CD4-positive, alpha-beta T cell treated with Interleukin-2 at 100 ng/mL for 4 hours (primary cell): ENCODE results near the gene TNFSF15.

Source experiments
- DNase-seq: peaks from one replicate; pipeline ENCODE4 v3.0.0-alpha.2; 2020; ENCODE audit warnings: low spot score

TNFSF15 gene

DNA sequence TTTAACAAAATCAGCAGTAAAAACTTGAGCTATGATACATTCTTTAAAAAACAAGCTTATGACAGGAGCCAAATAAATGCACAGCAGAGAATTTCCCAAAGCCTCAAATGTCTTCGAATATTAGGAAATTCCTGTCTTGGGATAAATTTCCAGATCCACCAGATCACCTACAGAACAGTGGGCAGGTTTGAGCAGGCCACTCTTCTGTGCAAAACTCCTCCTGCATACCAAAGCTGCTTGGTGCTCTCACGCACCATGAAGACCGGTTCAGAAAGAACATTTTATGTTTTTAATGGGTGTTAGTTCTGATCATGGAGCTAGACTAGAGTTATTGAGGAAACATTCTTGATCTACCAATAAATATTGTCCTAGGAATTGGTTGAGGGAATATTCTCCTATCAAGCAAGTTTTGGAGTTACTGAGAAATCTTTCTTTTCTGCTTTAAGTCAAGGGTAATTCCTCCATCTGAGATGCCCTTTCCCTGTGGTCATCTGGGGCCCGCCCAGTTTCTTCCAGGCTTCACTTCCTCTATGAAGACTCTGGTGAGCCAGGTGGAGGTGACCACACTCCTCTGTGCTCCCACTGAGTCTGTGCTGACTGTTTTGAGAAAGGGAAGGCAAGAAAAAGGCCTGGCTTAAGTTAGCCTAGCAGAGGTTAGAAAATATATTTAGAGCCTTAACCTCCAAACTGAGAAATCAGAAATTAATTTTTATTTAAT, 17.9 kb downstream of the TNFSF15 start:
- no peak for DNase-seq

DNA sequence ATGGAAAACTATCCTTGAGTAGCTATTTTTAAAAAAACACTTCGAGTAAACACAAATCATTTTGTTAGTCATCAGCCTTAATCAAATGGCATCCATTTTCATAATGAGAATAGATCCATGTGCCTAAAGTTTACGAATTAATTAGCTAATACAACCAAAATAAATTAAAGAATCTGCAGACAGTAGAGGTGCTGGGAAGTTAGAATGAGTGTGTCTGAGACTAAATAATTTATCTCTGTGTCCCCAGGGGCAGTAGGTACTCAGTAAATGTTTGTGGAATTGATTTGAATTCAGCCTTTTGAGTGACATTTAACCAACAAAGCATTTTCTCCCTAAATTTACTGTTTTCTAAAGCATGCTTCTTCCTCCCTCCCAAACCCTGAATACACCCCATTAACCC, 18.6 kb downstream of the TNFSF15 start:
- no peak for DNase-seq

DNA sequence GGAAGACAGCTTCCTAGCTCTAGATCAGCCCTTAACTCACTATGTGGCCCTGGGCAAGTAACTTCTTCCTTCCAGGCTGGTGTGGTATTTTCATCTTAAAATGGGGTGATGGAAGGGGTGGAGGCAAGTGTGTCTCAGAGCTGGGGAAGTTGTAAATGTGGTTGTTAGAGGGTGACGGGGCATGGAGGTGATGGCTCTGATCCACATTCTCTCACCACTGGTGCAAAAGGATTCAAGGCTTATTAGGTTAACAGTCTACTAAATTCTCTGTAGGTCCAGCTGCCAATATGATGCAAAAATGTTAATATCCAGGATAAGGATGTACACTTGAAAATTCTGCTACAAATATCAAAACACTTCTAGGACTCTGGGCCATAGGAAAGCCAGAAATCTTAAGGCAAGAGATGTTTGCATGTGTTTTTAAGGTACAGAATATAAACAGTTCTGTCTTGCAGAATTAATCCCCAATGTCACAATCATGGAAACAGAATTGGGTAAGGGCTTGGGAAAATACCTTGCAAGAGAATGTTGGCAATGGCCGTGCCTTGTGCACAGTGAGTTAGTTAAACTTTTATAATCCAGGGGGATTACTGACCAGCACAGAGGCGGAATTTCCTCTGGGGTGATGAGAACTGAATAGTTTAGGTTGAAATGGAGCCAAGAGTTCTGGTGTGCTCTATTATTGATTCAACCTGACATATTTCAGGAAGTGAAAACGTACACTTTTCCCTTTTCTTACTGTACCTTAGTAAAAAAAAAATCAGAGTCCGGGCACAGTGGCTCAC, 19.8 kb downstream of the TNFSF15 start:
- DNase-seq = no peak

DNA sequence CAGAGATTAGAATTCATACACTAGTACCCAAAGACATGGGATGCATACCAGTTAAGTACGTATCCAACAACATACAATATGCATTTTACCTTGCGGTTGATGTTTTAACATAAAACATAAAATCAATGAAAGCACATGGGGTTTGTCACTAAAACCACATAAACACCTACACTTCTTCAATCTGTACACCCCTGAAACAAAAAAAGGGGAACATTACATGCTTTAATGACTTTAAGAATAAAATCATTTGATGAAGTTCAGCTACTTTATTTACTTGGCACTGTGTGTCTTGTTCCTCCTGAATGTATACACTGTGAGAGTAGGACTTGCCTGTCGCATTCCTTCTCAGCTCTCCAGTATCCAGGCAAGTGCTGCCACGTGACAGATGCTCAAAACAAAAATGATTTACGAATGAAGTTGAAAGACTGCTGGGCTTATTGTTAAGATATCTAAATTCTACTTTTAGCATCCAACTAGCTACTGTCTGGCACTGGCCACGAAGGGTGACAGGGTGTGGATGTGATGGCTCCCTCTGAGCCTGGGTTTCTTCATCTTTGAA, 21.0 kb downstream of the TNFSF15 start:
- no peak for DNase-seq

DNA sequence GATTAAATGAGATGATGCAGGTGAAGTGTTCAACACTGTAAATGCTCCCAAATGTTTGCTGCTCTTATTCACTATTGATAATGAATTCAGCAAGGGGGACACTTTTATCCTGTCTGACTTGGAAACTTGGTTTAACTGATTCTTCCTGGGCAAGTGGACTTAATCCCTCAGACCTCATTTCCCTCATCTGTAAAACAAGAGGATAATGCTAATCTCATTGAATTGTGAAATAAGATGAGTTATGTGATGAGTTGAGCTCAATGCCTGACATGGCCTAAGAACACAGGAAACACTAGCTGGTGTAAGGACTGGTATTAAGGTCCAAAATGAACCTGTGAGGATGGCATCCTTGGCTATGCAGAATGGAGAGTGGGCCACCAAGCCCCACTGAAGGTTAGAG, 23.3 kb downstream of the TNFSF15 start:
- no peak for DNase-seq

DNA sequence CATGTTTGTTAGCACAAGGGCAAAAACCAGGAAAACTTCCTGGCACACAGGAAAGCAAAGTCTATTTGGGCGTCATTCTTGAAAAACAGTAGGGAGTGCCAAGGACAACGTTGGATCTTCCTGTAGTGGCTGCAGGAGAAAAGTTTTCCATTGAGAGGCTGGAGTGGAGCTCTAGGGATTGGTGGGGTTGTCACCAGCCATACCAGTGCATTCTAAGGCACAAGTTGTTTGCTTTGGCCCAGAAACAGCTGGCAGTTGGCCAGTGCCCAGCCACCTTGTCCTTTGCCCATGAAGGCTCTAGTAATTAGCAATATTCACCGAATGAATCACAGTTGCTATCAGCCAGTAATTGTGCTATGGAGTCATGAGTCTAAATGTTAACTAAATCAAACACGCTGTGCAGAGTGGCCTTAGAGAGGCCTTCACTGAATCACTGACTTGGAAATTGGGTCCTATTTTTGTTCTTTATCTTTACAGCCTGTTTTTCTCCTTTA, 26.4 kb downstream of the TNFSF15 start:
- DNase-seq = no peak

DNA sequence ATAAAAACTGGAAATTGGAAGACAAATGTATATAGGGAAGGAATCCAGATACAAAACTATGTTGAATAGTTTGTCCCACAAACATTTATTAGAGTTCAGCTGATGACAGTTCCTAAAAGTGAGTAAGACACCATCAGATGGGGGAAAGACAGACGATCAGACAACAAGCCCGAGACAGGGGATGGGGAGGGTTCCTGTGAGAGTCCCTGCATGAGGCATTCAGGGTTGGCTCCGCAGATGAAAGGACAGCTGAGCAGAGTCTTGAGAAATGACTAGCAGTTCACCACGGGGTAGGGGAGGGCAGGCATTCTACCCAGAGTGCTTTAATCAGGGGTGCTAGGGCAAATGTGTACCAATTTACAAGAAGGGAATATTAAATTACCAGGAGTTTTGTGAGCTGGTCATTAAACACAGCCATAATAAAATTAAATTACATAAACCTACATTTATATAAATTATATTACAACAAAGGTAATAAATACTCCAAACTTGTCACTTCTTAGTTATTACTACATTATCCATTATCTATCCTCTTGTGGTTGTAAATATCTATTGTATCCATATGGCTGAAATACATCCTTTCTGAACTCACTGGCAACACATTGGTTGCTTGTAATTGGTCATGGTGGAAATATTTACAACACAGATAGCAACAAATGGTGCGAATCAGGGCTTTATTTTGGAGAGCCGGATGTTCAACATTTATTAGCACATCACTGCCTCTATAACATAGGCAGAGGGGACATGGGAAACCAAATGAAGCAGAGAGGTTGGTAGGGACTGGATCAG, 27.8 kb downstream of the TNFSF15 start:
- peak; percentile 34 for DNase-seq

DNA sequence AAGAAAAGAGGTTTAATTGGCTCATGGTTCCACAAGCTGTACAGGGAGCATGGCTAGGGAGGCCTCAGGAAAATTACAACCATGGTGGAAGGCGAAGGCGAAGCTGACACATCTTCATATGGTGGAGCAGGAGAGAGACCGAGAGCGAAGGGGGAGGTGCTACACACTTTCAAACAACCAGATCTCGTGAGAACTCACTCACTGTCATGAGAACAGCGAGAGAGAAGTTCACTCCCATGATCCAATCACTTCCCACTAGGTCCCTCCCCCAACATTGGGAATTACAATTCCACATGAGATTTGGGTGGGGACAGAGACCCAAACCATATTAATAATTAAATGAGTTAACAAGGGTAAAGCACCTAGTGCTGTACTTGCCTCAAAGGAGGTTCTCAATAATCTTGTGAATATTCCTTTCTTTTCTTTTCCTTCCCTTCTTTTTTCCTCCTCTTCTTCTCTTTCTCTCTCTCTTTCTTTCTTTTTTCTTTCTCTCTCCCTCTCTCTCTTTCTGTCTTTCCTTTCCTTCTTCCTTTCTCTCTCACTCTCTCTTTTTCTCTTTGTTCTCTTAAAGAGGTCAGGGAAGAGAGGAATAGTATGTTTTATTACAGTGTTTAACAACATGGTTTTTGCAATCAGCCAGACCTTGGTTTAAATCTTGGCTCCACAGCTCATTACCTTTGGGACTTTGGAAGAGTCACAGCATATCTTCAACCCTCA, 29.0 kb downstream of the TNFSF15 start:
- no peak for DNase-seq

DNA sequence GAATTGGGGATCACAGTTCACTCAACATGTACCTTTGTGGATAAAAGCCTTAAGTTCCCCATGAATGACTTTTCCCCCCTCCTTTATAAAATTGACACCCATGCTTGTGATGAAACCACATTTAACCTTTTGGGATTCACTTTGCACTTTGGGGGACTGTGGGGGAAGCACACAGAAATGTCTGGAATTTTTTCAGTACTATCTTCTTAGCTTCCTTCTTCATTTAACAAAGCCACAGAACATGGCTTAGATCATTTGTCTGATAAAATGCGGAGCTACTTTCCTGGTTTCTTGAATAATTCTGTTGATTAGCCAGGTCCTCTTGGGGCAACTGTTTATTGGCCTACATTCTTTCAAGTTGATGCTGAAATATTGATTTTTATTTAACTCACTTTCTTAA, 29.9 kb downstream of the TNFSF15 start:
- no peak for DNase-seq

DNA sequence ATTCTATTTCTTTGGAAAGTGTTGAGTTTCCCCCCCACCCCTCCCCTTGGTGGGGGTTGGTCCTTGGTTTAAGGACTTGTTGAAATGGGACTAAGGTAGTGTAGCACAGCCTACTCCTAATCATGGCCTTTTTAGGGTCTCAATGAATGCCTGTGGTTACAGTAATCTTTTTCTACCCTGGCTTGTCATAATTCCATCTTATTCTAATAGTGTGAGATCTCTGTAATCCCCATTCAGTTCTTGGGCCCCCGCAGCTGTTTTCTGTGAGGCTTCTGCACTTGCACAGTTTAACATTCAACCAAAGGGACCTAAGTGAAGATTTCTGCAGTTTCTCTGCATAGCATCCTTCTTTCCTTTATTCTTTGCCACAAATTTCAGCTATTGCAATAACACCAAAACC, 30.7 kb downstream of the TNFSF15 start:
- no peak for DNase-seq

DNA sequence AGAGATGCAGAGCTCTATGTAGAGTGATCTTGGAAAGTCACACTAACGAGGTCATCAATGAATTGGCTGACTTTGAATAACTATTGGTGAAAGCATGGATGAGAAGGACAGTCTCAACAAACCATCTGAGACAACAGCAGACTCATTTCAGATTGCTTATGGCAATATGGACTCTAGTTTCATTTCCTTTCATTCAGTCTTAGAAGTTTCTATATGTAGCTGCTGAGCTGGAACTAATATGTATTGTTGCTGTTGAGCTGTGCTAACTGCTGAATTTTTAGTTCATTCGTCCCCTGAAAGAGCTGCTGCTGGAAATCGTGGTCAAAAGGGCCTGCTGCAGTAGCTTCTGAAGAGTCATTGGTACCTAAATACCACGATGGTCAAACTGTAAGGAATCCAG, 31.3 kb downstream of the TNFSF15 start:
- DNase-seq = no peak

DNA sequence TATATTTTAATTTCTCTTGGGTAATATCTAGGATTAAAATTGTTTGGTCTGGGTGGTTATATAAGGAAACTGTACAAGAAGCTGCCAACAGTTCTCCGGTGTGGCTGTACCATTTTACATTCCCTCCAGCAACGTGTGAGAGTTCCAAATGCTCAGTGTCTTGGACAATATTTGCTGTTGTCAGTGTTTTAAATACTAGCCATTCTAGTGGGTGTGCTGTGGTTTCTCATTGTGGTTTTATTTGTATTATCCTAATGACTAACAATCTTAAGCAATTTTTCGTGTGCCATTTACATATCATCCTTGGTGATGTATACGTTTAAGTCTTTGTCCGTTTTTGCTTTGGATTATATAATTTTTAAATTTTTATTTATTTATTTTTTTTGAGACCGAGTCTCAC, 34.0 kb downstream of the TNFSF15 start:
- no peak for DNase-seq

DNA sequence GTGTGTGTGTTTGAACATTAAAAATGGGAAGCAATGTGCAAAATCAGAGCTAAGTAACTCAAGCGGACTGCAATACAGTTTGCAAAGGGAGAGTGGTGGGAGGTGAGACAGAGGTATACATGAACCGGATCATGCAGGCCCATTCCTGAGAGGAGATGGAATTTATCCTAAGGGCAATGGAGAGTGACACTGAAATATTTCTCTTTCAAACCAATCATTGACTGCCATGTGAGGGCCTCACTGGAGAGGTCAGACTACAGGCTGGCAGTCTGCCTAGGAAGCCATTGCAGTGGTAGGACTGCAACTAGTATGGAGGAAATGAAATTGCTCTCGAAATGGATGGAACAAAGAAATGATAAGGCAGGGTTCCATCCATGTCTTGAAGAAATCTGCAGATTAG, 34.8 kb downstream of the TNFSF15 start:
- no peak for DNase-seq

DNA sequence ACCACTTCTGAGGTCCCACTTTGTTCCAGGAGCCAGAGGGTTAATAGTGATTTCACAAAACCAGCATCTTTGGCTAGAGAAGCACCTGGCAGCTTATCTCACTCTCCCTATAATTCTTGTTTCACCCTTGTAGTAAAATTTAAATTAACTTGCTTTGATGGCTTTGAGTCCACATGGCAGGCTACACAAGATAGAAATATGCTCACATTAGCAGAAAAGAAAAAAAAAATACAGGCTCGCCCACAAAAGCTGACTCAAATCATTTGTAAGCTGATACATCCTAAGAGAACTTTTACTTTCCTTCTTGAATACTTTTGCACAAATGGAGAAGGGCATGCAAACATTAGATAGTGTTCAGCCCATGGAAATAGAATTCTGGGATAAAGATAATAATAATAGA, 36.2 kb downstream of the TNFSF15 start:
- DNase-seq = no peak

DNA sequence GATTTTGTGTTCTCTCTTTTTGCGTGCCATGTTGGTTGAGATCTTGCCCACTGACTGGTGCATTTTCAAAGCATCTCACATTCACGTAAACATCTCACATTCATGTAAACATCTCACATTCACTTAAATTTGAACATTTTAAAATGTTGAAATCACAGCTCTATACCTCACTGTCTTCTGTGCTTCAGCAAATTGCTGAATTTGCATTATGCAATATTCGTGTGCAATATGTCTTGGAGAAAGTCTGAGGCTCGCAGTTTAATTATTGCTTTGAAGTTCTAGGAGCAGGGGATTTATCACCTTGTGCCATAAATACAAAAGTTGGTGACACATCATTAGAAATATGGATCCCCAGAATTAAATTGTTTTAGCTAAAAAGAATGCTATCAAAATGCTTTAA, 42.6 kb downstream of the TNFSF15 start:
- DNase-seq = no peak

DNA sequence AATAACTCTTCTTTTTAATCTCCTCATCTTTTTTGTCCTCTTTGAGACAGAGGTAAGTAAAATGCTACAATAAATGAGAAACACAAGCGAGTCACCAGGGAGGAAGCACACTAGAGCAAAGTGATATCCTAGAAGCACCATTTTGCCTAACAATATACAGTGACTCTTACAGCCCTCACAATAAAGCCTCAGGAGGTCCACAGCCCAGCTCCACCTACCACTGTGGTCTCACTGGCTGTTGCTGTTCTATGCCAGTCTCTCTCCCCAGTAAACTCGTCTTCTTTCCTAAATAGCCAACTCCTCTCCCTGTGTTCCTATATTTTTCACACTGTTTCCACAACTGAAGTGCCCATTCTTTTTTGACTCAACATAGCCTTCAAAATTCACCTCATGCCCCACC, 44.3 kb downstream of the TNFSF15 start:
- no peak for DNase-seq

DNA sequence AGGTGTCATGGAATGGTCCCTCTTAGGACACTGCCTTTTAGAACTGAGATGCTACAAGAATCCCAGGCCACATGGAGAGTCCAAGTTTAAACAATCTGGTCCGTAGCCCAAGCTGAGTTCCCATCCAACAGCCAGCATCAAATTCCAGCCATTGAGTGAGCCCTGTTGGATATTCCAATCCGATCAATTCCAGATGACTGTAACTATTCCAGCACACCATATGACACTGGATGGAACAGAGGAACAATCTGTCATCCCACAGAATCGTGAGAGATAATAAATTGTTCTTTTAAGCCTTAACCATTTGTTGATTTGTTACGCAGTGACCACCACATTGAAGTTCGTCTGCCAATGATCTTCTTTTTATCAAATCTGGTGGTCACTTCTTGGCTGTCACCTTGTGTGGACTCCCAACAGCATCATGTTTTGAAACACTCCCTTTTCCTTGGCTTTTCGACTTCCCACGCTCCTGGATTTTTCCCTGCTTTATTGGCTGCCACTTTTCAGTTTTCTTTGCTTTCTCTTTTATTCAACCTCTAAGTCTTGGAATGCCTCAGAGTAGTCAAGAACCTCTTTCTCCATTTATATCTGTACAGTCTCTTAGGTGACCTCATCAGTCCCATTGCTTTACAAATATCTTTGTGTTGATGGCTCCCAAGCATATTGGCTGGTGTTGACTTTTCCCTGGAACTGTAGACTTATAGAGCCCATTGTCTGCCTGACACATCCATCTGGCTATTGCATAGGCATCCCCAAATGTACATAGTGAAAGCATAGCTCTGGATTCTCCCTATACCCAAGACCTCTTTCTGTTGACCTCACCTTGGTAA, 46.1 kb downstream of the TNFSF15 start:
- no peak for DNase-seq

DNA sequence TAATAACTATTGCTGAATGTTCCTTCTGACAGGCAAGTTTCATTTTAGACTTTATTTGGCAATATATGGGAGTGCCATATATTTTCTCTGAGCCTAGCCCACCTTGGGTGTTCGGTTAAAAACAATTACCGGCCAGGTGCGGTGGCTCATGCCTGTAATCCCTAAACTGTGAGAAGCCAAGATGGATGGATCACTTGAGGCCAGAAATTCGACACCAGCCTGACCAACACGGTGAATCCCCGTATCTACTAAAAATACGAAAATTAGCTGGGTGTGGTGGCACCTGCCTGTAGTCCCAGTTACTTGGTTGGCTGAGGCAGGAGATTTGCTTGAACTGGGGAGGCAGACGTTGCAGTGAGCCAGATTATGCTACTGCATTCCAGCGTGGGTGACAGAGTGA, 47.9 kb downstream of the TNFSF15 start:
- DNase-seq = no peak

DNA sequence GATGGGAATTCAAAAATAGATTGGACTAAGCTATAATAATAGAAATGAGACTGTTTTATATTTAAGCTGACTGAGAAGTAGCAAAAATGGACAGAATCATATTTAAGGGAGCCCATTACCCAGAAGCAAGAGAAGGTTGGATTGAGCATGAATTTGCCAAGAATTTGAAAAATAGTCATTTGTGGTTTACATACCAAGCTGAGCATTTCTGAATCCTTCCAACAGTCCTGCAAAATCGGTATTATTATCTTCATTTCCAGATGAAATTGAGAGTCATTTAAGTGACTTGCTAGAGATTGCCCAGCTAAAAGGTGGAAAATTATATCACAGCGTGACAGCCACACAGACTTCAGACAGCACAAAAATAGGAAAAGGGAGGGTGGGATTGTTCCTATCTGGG, 48.4 kb downstream of the TNFSF15 start:
- DNase-seq = no peak

DNA sequence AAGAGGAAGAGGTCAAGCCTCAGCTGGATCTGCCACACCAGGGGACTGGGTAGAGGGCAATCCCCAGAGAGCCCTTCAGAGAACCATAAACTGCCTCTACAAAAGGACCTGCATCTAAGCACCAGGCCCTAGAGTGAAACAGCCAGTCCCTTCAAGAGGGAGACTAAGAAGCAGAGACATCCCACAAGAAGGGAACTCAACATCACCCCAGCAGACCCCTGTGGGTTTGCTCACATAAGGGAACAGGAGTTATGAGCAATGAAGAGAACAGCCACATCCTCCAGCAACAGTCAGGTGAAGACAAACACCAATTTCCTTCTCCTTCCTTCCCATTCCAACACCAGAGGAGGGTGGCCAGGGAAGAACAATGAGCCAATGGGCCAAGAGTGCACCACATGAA, 48.9 kb downstream of the TNFSF15 start:
- DNase-seq = no peak

DNA sequence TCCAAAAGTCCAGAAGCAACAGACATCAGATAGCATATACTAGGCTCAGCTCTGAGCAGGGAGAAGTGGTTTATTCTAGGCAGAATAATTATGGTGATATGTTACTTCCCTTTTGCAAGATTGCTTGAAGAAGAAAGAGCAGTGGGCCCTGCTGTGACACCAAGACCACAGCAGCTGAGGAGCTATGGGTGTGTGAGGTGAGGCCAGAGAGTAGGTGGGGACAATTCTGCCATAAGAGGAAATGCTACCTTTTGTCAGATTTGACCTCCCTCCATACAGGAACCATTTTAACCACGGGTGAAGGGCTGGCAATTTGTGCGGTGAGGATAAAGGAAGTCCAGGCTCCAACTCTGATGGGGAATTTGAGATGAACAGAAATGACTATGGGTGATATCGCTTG, 51.3 kb downstream of the TNFSF15 start:
- DNase-seq = peak; percentile 10
